Psoas muscle (tissue), 8 donors: ENCODE measurements around the gene ASTN2. TPM values are rescaled to one million over a fixed set of nuclear protein-coding genes. Genes with fewer than 3 reads are reported as not detected.

ENCODE experiments used
- ATAC-seq, 4 donors: fragments of 200-7000 bp; cut with Tn5 transposase; one replicate each; pipeline ENCODE4 v1.9.1; 2020; ENCODE audit warnings: moderate library complexity in 3 of 4, mild to moderate bottlenecking in 2 of 4
- DNase-seq, 2 donors: peaks; one replicate each; pipeline ENCODE4 v3.0.0-alpha.2; 2020
- H3K27ac ChIP-seq: fragments of 200-600 bp; one replicate; pipeline ENCODE4 v1.8.0; 2022
- H3K27me3 ChIP-seq, 3 donors: fragments of 200-600 bp in 1 of 3; one replicate each; pipeline versions ENCODE4 v1.6.1 to v1.8.0; 2013 to 2022; ENCODE audit warnings: low read length in 2 of 3, mild to moderate bottlenecking in 2 of 3, moderate library complexity in 1 of 3; ENCODE audit not compliant: insufficient read depth in 3 of 3
- H3K36me3 ChIP-seq, 2 donors: fragments of 200-600 bp in 1 of 2; one replicate each; pipeline versions ENCODE4 v1.6.1 to v1.8.0; 2013 to 2022; ENCODE audit warnings: low read depth in 1 of 2, mild to moderate bottlenecking in 1 of 2, moderate library complexity in 1 of 2; ENCODE audit not compliant: insufficient read depth in 1 of 2
- H3K4me1 ChIP-seq: fragments of 200-600 bp; one replicate; pipeline ENCODE4 v1.8.0; 2022
- H3K4me3 ChIP-seq: fragments of 200-600 bp; one replicate; pipeline ENCODE4 v1.8.0; 2022; ENCODE audit warnings: mild to moderate bottlenecking
- H3K9me3 ChIP-seq: fragments of 200-600 bp; one replicate; pipeline ENCODE4 v1.8.0; 2022
- WGBS, 3 donors: extraction: QIAGEN DNeasy Blood & Tissue Kit; methylation state at CpG; one replicate each; pipeline versions ENCODE4 v1.1.6 to v1.1.7; 2013; 5-methylcytosine and 5-hydroxymethylcytosine counted together
- intact Hi-C, 2 donors: fragments of 100-400 bp; cut with DNase I; formaldehyde crosslinking; loops; one replicate each; pipeline versions ENCODE4 v1.11.0 to v1.14.2; 2022
- polyA plus RNA-seq, 3 donors: library from polyadenylated mRNA; stranded (reverse); fragments of 200-250 nt; gene quantifications; one replicate each; pipeline ENCODE4 v1.2.3, GENCODE V29; 2013
- total RNA-seq, 4 donors: library from RNA; stranded (reverse); fragmentation: NEBNext Ultra II Directional in 2 of 4; extraction: Animal tissue kit (Norgen Biotek cat#: 25700) in 2 of 4; gene quantifications; one replicate each; pipeline versions ENCODE4 v1.2.1 to v1.2.4, GENCODE V29; 2021 to 2023
- TF ChIP-seq, protein P1 (sequence below): fragments of 200-600 bp; IDR thresholded peaks from one replicate; pipeline ENCODE4 v1.8.0; 2022; ENCODE audit warnings: antibody characterized with exemption
- donor health status: healthy with polysubstance abuse.
- donor health status: DM: no; HTN: no; CAD: no; lungs with moderate emphysema.
- donor health status: Bipolar disorder and iron deficiency.
- donor health status: healthy.
- donor health status: DM: yes; HTN: yes; CAD: no.
- donor health status: DM: no; HTN: no; CAD: no.
- donor health status: DM: no; HTN: no; CAD: no.
- donor health status: DM: yes; HTN: yes; CAD: no.

ASTN2 gene
- total and polyA plus RNA-seq, 7 donors, result 2.0 to 10.3 (median 3.3) TPM

DNA sequence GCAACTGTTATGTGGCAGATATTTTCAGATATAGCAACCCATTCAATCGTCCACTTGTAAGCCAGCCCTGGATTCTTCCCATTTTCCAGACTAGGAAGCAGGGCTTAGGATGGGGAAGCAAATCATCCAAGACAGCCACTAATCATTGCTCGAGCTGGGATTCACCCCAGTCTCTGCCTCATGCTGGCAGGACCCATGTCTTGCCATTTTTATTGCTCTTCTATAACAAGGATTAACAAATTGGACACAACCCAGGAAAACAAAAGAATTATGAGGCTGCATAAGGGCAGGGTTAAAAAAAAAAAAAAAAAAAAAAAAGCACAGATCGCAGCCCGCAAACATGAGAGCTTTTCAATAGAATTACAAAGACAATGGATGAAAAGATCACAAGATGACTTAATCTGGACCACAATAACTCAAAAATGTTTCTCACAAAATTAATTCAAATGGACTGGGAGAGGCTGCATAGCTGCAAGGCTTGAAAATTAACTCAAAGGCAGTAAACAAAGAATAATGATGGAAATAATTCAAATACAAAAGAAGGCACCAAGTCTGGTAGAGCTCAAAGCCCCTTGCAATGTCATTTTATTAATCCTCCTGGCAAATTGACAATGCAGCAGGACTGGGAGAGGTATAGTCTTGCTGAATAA, 40.7 kb downstream of the ASTN2 start:
- H3K9me3 ChIP-seq, result no peaks in the 10 kb centered on the region
- WGBS, 3 donors, result 58 to 72% (median 65%) methylated on average over 4 of the region's 4 CpGs
- intact Hi-C loops, result no loop called here
- TF ChIP-seq, protein P1, sequence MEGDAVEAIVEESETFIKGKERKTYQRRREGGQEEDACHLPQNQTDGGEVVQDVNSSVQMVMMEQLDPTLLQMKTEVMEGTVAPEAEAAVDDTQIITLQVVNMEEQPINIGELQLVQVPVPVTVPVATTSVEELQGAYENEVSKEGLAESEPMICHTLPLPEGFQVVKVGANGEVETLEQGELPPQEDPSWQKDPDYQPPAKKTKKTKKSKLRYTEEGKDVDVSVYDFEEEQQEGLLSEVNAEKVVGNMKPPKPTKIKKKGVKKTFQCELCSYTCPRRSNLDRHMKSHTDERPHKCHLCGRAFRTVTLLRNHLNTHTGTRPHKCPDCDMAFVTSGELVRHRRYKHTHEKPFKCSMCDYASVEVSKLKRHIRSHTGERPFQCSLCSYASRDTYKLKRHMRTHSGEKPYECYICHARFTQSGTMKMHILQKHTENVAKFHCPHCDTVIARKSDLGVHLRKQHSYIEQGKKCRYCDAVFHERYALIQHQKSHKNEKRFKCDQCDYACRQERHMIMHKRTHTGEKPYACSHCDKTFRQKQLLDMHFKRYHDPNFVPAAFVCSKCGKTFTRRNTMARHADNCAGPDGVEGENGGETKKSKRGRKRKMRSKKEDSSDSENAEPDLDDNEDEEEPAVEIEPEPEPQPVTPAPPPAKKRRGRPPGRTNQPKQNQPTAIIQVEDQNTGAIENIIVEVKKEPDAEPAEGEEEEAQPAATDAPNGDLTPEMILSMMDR, result no peak
- DNase-seq (no peak), ATAC-seq (no peak)
- no peaks in the 10 kb centered on the region for H3K4me1 ChIP-seq
- no peak overlapping the region for H3K4me3 ChIP-seq
- H3K36me3 ChIP-seq, result no peaks in the 10 kb centered on the region
- no peaks in the 10 kb centered on the region for H3K27me3 ChIP-seq
- H3K27ac ChIP-seq, result no peak overlapping the region

DNA sequence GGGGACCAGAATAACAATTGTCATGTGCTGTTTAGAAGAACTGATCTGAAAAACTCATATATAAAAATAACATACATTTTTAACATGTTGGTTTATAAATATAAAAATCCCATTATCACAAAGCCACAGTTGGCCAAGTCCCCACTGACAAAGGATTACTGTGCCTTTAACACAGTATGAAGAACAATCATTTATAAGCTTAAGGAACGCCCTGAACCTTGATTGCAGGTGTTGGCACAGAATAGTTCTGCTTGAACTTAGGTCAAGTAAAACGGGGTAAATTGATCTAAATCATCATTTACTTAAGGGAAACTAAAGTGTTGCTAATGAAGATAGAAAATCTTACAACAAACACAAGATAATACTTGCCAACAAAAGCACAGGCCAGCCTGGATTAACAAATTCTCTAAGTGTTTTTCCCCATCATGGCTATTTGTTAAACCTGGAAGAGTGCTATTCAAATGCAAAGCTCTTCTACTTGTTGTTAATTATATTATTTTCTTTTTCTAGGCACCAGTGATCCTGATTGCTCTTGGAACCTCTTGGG, 46.1 kb downstream of the ASTN2 start:
- TF ChIP-seq, protein P1, result no peak
- H3K9me3 ChIP-seq, result no peaks in the 10 kb centered on the region
- 22 to 25% (median 23%) methylated on average over 2 of the region's 2 CpGs for WGBS, 3 donors

DNA sequence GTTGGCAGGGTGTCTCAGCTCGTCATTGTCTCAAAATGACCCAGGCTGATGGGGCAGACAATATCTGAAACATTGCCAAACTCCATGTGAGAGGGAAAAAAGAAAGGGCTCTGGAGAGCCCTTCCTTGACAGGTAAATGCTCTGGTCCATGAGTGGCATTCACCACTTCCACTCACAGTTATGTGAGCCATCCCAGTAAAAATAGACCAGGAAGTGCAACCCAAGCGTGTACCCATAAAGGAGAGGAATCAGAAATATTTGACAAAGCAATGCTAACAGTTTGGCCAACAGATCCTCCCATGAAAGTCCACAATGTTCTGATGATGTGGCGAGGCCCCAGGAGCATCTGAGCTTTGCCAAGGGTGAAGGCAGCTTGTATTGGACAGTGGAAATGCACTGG, 49.4 kb downstream of the ASTN2 start:
- Histone ChIP-seq H3K36me3 (no peaks in the 10 kb centered on the region), H3K27me3 (no peaks in the 10 kb centered on the region), H3K4me3 (no peak overlapping the region), H3K27ac (no peak overlapping the region), H3K9me3 (no peaks in the 10 kb centered on the region), H3K4me1 (no peaks in the 10 kb centered on the region)
- intact Hi-C loops, result no loop called here
- TF ChIP-seq, protein P1, result no peak
- 30 to 57% (median 56%) methylated on average over 3 of the region's 3 CpGs for WGBS, 3 donors
- no peak for DNase-seq
- no peak for ATAC-seq

More for the DNA sequence above, 46.1 kb downstream of the ASTN2 start:
- Histone ChIP-seq H3K4me1 (no peaks in the 10 kb centered on the region), H3K27me3 (no peaks in the 10 kb centered on the region), H3K27ac (no peak overlapping the region), H3K36me3 (no peaks in the 10 kb centered on the region), H3K4me3 (no peak overlapping the region)
- DNase-seq (no peak), ATAC-seq (no peak)
- intact Hi-C loops, result no loop called here

DNA sequence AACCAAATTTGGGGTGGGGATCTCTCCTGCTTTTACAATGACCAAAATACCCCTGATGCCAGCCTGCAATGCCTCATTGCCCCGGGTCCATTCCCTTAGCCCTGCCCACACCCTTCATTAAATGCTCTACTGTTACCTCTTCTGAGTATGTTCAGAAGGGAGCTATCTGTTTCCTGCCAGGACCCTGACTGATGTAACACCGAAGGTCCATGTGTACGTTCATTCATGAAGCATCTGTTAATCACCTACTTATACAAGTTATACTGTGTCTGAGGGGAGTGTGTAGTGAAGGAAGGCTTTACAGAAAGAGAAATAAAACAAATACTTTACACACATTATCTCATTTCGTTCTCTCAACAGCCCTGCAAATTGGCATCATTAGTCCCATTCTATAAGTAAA, 51.9 kb downstream of the ASTN2 start:
- Histone ChIP-seq H3K36me3 (no peaks in the 10 kb centered on the region), H3K27me3 (no peaks in the 10 kb centered on the region), H3K9me3 (no peaks in the 10 kb centered on the region), H3K4me1 (no peaks in the 10 kb centered on the region), H3K27ac (no peak overlapping the region), H3K4me3 (no peak overlapping the region)
- 79 to 82% (median 82%) methylated on average over 4 of the region's 4 CpGs for WGBS, 3 donors
- intact Hi-C loops, result no loop called here
- DNase-seq (no peak), ATAC-seq (no peak)
- TF ChIP-seq, protein P1, result no peak

DNA sequence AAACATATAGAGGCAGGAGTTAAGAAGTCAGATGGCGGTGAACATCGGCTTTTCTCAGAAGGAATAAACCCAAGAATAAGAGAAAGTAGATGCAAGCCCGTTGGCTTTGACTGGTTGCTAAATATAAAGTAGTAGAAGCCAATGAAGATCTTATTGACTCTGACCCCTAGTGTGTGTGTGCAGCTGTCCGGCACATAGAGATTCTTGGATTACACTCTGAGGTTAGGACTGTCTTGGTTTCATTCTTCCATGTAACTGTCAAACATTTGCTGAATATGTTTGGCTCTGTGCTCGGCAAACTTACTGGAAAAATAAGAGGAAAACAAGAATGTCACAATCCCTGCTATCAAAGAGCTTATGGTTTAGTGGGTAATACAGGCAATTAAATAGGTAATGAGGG, 54.9 kb downstream of the ASTN2 start:
- Histone ChIP-seq H3K4me3 (no peak overlapping the region), H3K36me3 (no peaks in the 10 kb centered on the region), H3K27me3 (no peaks in the 10 kb centered on the region), H3K9me3 (no peaks in the 10 kb centered on the region), H3K27ac (no peak overlapping the region), H3K4me1 (no peaks in the 10 kb centered on the region)
- intact Hi-C loops, result no loop called here
- peak in 2 of 4 donors; percentile 65 to 82 for ATAC-seq
- TF ChIP-seq, protein P1, result no peak
- WGBS, 3 donors, result 26 to 62% (median 34%) methylated on average over 5 of the region's 5 CpGs
- no peak for DNase-seq
